HG03520 (cell line): ENCODE data around the gene ZNF827.

ENCODE experiments used
- ATAC-seq: cut with Tn5 transposase; IDR thresholded peaks from one replicate; pipeline ENCODE4 v1.9.1; 2021; ENCODE audit warnings: mild to moderate bottlenecking, moderate library complexity; ENCODE audit not compliant: unreplicated experiment

ZNF827 gene

DNA sequence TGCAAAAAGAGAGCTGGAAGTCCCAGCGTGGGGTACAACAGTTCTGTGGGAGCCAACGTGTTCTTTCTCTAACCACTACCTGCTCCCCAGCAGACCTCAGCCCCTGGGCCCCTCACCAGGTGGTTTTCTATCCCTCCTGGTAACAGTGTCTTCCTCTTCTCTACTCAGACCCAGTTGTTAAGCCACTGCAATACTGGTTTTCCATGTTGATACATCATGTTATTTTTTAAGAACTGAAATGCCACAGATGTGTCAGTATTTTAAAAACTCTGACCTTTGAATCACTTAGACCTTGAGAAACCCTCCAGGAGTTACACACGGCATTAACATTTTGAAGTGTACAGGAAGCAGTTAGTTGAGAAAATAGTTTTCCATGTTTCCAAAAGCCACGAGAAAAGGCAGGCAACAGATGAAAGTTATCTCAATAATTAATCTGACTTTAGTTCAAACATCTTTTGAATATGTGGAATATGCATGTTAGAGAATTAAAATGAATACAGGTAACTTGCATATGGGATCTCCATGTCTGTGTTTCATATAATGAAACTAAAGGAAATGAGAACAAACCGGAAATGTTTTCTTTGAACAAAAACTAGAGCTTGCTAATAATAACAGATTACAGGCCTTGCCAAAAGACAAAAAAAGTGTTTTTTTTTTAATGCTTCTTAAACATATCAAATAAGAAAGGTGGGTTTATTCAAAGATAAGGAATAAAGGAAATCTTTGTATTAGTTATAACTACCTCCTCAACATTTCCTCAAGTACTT lies 108.8 kb downstream of the ZNF827 start:
- peak; percentile 39 for ATAC-seq

DNA sequence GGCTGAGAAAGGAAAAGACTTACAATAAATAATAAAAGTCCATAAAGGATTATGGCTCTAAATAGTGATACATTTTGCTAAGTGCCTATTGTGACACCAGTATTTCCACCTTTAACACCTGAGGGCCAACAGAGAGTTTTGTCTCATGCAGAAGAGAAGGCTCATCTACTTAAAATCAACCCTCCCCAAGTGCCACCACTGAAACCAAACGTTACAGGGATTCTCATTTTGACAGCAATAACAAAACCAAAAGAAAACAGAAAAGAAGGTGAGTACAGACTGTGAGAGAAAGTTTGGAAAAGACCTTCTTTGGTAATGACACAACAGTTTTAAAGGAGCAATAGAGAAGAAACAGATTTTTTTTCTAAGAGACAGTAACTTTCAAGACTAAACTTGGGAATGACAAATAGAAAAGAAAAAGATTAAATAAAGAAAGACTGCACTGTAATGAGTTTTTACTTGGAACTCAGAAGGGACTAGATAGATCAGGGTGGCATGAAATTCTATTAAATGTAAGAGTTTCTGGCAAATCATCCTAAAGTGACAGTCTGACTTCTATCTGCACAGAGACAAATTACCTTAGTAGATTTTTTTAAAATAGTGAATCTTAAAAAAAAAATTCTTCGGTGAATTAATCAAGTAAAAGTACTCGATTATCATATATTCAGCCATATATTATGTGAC lies 109.7 kb downstream of the ZNF827 start:
- ATAC-seq: peak; percentile 81

DNA sequence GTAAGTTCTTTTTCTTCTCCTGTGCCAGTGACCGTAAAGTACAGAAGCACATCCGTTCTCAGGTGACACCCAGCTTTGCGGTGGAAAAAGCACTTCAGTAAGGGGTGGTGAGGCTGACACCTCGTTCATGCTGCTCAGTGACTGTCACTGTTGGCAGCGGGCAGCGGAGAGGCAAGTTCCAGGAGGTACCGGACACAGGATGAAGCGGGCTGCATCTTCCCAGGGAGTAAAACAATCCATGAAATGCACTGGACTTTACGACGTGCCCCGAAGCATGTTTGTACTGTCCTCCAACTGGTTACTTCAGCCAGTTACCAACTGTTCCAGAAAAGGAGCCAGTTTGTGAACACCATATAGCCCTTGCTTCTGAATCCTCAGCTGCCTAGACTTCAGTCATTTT lies 110.7 kb downstream of the ZNF827 start:
- no peak for ATAC-seq

- ATAC-seq: no peak
Observed at GRCh38 chr4:145825255-145825654, 113.4 kb downstream of the ZNF827 start.

DNA sequence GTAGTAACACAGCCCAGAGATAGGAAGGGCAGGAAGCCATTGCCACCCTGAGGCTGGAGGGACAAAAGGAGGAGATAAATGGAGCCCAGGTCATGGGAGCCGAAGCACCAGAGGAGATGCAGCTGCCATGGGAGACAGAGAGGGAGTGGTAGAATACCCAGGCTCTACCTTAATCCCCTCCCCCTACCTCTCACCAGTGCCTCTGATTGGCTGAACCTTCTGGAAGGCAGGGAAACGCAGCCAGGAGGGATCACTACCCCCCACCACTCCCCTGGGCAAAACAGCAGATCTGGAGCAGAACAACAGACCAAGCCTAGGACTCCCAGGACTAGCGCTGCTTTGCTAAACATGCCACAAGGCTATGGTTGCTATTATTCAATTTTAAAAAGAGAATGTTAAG lies 114.2 kb downstream of the ZNF827 start:
- ATAC-seq: no peak

- no peak for ATAC-seq
Observed at GRCh38 chr4:145823743-145824142, 114.9 kb downstream of the ZNF827 start.

GRCh38 chr4:145822581-145822980 lies 116.0 kb downstream of the ZNF827 start:
- no peak for ATAC-seq

DNA sequence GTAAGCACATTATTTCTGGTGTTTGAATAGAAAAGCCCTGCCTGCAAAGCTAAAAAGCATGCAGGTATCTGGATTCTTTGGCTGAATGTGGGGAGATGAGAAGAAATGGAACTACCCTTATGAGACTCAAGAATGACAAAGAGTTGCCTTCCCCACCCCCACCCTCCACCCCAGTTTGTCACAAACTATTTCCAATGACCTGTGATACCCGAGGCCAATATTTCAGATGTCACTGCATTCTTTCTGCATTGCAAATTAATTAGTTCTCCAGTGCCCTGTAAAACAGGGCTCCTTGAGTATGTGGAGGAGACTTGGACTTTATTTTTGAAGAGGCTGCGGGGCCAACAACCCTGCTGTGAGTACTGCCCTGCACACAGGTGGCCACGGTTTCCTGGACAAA lies 116.4 kb downstream of the ZNF827 start:
- no peak for ATAC-seq

GRCh38 chr4:145821766-145822165 lies 116.9 kb downstream of the ZNF827 start:
- ATAC-seq: no peak

DNA sequence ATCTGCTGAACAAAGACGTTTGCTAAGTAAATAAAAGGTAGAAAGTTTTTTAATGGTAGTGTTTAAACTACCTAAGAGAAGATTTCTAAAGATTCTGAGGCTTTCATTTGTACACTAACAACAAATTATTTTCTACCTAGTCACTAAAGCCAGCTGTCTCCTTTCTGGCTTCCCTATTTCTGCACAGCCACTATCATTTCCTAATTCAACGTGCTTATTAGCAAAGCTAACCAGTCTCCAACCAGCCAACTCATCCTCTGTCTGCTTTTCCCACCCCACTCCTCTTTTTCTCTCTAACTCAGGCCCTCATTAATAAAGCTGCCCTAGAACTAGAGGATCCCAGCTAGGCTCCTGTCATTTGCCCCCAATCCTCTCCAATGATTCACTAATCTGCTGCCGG lies 118.2 kb downstream of the ZNF827 start:
- no peak for ATAC-seq

GRCh38 chr4:145819853-145820181 lies 118.8 kb downstream of the ZNF827 start:
- ATAC-seq: no peak

- no peak for ATAC-seq
Observed at GRCh38 chr4:145819101-145819852, 119.3 kb downstream of the ZNF827 start.

- ATAC-seq: no peak
Observed at GRCh38 chr4:145818011-145818410, 120.6 kb downstream of the ZNF827 start.

DNA sequence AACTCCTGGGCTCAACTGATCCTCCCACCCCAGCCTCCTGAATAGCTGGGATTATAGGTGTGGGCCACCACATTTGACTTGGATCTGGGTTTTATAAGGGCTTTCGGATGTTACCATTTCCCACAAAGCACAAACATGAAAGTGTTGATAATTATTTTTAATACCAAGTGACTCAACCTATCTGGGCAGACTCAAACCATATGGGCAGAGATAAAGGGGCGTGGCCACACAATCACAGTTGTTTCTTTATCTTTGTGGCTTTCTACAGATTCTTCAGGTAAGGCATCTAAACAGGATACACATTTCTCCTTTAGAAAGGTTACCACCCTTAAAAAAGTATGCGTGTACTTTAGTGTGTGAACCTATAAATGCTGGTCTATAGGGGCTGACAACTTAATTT lies 122.5 kb downstream of the ZNF827 start:
- ATAC-seq: no peak

DNA sequence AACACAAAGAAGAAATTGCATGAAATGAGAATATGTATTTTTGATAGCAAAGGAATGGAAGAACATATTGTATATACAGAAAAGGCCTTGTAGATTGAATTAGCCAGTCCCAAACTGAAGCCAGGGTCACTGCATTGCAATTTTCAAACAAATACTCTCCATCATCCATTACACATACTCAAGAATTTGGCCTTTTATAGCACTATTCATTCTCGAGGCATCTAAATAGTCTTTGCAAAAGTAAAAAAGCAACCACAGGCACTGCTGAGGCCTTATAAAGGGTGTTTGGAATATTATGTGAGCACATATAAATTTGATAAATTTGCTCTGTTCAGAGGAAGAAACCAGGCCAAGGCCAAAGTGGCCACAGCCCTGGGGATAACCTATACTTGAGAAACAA lies 123.0 kb downstream of the ZNF827 start:
- ATAC-seq: no peak

DNA sequence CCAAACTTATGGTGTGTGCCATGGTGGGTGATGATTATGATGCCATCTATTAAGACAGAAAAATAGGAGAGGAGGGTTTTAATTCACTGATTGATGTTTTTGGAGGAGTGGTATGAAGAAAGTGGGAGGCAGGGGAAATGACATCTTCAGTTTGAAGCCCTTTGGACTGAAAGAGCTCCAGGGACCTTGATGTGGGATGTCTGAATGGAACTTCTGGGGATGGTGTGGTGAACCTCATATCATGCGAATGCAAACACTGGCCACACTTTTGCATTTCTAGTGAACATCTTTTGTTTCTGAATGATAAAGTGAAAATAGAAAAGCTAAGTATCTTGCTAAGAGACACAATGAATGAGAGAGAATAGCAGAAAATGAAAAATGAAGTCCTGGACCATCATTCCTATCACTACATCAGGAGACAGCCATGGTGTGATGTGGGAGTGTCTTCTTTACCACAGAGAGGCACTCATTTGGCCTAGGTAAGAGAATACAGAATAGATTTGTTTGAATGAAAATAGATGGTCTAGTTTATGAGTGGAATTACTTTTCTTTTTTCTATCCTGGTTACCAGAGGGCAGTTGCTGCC lies 123.5 kb downstream of the ZNF827 start:
- no peak for ATAC-seq

GRCh38 chr4:145814246-145814645 lies 124.4 kb downstream of the ZNF827 start:
- no peak for ATAC-seq

DNA sequence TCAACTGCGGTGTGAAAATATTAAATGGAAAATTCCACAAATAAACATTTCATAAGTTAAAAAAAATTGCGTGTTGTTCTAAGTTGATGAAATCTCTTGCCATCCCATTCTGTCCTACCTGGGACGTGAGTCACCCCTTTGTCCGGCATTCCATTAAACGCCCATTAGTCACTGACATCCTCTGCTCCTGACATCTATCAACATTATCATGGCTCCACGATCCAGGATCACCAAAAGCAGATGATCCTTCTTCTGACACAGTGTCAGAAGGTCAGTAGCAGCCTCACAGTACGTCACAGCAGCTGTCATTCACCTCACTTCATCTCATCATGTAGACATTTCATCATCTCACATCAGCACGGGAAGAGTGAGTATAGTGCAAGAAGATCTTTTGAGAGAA lies 125.7 kb downstream of the ZNF827 start:
- no peak for ATAC-seq

GRCh38 chr4:145808848-145809512 lies 129.6 kb downstream of the ZNF827 start:
- no peak for ATAC-seq

GRCh38 chr4:145808021-145808650 lies 130.5 kb downstream of the ZNF827 start:
- ATAC-seq: peak; percentile 67

DNA sequence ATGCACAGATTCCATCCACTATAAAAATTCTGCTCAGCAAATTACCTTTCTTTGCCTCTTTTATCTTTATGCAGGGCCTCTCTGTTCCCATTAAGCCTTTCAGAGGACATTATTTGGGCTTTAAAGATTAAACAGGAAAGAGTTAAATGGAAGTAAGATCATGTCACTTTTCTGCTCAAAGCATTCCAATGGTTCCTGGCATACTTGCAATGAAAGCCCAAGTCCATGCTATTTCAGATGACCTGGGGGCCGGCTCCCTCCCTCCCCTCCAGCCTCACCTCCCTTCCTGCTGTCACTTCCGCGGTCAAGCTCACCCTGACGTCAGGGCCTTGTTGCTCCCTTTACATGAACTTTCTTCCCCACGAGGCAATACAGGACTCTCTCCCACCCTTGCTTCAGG lies 133.1 kb downstream of the ZNF827 start:
- no peak for ATAC-seq
